HuH-7.5 (cell line): ENCODE measurements around the gene DIRAS1.
A peak's percentile ranks its signal among the peaks of the same experiment; 100 is the strongest.
"Not testable (repeated sequence)": the region's sequence is repeated elsewhere in the genome, so short reads cannot be mapped to it uniquely, and the experiment has no call there.

Experiments
- DNase-seq: peaks from one replicate; pipeline ENCODE4 v3.0.0; 2011; ENCODE audit warnings: low spot score

Gene DIRAS1

DNA sequence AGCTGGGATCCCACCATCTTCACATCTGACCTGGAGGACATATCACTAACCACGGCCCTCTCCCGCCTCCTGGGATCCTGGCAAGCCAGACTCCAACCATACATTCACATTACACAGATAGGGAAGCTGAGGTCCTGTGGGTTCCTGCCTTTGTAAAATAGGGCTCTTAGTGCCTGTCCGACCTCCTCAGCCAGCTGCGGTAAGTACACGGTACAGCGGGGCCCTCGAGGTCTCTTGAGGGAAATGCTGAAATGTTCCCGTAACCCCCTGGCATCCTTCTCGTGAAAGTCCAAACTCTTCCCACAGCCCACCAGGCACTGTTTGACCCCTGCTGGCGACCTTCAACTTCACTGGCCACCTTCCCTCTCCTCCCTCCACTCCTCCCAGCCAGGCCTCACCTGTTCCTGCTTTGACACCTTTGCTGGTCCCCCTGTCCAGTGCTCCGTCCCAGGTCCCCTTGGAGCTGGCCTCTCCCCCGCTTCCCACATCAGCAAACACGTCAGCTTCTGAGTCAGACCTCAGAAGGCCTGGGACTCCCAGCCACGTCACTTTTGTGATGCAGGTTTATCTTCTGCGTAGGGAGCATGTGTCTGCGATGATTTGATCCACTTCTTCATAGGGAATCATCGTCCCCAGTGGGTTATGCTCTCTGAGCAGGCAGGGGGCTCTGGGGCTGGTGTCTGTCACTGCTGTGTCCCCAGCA is 9.8 kb downstream of the DIRAS1 start:
- DNase-seq, result no peak

DNA sequence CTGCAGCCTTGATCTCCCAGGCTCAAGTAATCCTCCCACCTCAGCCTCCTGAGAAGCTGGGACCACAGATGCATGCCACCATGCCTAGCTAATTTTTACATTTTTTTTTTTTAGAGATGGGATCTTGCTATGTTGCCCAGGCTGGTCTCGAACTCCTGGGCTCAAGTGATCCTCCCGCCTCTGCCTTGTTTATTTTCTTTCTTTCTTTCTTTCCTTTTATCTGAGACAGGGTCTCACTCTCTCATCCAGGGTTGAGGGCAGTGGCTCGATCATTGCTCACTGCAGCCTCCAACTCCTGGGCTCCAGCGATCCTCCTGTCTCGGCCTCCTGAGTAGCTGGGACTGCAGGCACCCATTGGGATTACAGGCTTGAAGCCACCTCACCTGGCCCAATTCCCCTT is 14.9 kb downstream of the DIRAS1 start:
- no peak for DNase-seq

DNA sequence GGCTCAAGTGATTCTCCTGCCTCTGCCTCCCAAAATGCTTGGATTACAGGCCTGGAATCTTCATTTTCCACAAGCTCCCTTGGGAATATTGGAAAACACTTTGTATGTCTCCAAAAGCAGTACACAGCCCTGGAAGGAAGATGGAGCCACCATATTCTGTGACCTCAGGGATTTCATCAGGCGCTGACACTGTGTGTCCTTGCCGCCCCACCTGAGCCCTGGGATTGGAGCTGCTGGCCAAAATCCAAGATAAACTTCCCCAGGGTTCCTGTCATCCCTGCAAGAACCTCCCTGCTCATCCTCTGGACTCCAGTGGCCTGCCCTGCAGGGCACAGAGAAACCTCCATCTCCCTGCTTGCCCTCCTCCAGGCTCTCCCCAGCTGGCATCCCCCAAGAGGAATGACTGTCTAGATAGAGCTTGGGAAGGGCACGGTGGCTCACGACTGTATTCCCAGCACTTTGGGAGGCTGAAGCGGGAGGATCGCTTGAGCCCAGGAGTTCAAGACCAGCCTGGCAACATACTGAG is 17.4 kb downstream of the DIRAS1 start:
- DNase-seq, result no peak

DNA sequence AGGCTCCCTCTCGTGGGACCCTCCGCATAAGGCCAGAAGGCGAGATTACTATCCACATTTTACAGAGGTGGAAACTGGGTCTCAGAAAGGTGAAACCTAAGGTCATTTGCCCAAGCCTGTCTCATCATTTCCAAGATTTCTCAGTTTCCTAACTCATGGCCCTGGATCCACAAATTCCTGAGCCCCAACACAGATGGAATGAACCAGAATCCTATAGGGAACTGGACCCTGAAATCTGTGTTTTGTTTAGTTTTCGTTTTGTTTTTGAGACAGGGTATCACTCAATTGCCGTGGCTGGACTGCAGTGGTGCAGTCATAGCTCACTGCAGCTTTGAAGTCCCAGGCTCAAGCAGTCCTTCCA is 18.1 kb downstream of the DIRAS1 start:
- DNase-seq, result no peak

DNA sequence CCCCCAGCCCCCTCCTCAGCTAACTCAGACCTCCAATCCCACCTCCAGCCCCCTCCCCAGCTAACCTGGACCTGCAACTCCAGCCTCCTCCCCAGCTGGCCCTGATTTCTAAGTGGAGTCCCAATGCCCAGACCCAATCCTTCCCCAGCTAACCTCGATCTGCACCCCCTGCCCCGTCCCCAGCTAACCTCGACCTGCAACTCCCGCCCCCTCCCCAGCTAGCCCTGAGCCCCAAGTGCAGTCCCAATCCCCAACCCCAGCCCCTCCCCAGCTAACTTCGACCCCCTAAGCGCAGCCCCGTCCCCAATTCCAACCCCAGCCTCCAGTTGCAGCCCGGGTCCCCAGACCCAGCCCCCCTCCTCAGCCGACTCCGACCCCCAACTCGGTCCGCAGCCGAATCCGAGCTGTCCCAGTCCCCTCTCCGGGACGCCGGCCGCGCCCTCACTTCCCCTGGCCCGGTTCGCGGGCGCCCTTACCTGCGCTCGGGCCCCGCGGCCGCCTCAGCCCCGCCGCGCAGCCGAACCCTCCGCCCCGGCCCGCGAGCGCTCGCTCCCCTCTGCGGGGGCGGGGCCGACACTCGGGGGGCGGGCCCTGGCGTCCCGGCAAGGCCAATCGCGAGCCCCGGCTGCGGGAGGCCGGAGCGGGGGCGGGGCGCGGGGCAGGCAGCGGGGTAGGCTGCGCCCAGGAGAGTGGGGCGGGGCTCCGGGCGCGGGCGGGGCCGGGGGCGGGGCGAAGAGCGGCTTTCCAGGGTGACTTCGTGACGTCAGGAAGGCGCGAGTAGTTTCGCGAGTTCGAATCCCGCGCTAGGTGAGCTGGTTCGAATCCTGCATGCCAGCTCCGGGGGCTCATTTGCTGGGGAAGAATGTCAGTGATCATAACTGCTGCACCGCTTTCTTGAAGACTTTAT is 18.7 kb downstream of the DIRAS1 start, which contains the start of gene GNG7:
Gene GNG7 (minus strand): TSS at position 525 of the 907 bp plus-strand sequence. CDS start 182,006 bp downstream, outside the sequence.
- DNase-seq, result peak; percentile 99

DNA sequence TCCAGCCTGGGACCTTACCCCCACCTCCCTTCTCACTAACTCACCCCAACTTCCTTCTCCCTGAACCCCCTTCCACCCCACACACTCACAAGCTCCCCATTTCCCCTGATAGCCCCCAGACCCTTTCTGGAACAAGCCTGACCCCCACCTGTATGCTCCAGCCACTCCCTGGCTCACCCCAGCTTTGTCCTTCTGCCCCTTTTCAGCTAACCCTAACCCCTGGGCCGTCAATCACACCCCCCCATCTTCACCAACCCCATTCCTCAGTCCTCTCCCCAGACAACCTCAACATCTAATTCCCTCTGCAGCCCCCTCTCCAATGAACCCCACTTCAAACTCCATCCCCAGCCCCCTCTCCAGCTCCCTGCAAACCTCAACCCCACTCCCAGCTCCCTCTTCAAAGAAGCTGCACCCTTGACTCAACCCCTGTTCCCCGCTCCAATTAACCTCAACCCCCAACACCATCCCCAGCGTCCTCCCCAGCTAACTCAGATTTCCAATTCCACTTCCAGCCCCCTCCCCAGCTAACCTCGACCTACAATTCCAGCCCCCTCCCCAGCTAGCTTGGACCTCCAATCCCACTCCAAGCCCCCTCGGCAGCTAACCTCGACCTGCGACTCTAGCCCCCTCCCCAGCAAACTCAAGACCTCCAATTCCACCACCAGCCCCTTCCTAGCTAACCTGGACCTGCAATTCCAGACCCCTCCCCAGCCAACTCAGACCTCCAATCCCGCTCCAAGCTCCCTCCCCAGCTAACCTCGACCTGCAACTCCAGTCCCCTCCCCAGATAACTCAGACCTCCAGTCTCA is 19.6 kb downstream of the DIRAS1 start:
- DNase-seq, result no peak

DNA sequence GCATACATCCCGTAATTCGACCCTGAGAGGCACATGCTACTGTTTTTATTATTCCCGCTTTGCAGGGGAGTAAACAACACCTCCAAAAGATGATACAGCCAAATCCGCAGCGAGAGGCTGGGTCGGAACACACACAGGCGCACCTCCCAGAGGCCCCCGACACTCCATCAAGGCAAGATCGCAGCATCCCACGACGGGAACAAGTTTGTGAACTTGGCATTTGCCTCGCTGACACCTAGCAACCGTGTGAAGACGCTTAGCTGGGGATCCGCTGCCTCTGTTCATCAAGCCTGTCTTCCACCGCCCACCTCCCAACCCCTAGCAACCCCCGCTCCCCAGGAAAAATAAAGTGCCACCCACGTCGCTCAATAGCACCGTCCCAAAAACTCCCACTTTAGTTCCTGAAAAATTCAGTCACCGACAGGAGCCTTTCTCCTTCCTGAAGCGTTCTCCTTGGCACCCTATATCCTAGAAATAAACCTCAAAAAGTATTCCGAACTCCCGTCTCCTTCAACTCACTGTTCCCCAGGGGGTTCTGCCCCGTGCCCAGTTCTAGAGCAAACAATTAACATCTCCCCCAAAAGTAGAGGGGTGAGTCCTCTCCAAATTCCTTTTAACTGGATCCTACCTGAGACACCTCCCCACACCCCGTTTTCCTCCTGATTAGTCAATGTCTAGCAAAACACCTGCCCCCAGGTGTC is 20.4 kb downstream of the DIRAS1 start:
- no peak for DNase-seq

DNA sequence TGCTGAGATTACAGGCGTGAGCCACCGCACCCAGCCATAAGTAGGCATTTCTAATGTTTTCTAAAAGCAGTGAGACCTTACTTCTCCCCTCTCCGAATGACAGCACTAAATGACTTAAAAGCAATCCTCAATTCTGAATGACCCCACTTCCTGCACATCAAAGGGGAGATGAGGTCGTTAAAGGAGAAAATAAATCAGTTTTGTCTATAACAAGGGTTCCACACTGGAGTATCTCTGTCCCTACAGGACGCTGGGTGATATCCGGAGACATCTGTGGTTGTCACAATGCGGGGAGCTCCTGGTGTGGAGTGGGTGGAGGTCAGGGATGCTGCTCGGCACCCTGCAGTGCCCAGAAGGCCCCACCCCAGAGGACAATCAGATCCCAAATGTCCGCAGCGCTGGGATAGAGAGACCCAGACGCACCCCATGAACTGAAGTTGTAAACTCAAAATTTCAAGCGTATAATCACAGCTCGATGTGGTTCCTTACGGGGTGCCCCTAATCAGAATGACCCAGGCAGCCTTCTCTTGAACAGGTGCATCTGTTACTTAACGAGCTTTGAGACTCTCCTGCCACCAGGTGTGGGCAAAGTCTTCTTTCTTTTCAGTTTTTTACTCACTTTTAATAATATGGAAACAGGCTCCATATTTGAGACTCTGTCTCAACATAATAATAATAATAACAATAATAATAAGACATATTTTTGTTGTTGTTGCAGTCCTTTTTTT is 21.6 kb downstream of the DIRAS1 start:
- no peak for DNase-seq

DNA sequence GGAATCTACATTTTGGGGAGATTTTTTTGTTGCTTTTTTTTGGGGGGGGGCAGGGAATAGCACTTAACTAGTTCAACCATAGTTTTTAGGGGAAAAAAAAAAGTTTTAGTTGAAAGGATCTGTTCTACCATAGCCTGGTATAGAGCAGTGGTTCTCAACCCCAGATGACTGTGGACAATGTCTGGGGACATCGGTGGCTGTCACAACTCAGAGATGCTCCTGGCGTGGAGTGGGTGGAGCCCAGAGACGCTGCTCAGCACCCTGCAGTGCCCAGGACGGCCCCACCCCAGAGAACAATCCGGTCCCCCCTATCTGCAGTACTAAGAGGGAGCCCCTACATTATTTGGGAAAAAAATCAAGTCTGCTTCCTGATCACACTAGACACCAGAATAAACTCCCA is 27.0 kb downstream of the DIRAS1 start:
- no peak for DNase-seq

DNA sequence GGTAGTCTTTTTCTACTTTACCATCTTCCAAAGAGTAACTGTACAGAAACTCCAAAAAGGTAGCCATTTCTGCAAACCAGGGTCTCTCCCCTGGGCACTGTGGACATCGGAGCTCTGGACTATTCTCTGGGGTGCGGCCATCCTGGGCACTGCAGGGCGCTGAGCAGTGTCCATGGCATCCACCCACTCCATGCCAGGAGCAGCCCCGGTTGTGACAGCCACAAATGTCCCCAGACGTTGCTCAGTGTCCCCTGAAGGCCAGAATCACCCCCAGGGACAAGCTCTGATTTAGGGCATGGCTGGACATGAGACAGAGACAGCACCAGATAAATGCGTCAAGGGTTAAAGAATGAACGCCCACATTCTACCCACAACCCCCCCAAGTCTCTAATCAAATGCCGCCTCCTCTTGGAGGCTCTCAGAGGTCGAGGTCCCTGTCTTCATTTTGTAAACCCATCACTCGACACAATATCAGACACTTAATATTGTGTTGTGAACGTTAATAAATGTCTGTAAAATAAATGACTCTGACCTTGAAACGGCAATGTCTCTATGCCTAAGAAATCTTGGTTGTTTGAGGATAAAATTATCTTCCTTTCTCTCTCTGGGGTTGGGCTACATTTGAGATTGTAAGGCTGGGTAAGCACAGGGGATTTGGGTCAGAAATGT is 27.5 kb downstream of the DIRAS1 start:
- no peak for DNase-seq

DNA sequence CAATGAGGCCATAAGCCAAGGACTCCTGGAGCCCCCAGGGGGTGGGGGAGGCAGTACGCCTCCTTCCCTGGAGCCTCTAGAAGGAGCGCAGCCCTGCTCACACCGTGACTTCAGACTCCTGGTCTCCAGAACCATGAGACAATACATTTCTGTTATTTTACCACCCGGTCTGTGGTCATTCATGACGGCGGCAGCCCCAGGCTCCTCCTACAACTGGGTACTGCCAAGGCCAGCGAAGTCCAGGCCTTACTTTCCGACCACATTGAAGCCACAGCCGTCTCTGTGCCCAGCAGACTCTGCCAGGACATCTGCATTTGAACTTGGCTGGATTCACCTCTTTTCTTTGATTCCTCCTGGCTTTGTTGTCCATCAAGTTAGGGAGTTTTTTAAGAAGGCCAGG is 29.2 kb downstream of the DIRAS1 start:
- DNase-seq, result no peak

DNA sequence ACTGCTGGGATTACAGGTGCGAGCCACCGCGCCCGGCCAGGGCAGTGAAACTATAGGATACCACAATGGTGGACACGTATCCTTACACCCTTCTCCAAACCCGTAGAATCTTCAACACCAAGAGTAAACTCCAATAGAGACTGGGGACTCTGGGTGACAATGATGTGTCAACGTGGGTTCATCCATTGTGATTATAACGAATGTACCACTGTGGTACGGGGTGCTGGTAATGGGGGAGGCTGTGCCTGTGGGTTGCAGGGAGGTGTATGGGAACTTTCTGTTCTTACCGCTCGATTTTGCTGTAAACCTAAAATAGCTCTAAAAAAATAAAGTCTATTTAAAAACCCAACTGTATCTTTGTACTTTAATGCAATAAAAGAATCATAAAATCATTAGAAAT is 30.3 kb downstream of the DIRAS1 start:
- DNase-seq, result no peak

DNA sequence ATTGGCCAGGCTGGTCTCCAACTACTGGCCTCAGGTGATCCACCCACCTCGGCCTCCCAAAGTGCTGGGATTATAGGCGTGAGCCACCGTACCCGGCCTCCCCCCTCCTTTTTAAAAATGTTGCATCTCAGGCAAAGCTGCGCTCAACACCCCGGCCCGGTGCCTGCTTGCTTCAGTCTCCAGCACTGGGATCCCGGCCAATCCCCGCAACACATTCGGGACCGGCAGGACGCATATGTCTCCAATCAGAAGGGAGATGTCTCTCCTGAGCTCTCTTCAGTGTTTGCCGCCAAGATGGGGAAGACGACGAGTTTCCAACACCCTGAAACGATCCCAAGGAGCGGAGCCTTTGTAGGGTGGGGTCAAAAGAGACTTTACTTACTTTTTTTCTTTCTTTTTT is 34.8 kb downstream of the DIRAS1 start:
- no peak for DNase-seq

DNA sequence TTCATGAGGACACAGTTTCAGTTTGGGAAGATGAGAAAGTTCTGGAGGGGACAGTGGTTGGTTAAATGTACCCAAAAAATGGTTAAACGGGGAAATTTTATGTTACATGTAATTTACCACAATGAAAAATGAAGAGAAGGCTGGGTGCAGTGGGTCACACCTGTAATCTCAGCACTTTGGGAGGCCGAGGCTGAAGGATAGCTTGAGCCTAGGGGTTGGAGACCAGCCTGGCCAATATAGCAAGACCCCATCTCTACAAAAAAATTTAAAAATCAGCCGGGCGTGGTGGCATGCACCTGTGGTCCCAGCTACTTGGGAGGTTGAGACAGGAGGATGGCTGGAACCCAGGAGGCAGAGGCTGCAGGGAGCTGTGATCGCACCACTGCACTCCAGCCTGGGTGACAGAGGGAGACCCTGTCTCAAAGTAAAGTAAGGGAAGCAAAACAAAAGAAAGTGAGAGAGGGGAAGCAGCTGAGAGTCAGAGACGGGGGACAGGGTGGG is 35.9 kb downstream of the DIRAS1 start:
- no peak for DNase-seq

DNA sequence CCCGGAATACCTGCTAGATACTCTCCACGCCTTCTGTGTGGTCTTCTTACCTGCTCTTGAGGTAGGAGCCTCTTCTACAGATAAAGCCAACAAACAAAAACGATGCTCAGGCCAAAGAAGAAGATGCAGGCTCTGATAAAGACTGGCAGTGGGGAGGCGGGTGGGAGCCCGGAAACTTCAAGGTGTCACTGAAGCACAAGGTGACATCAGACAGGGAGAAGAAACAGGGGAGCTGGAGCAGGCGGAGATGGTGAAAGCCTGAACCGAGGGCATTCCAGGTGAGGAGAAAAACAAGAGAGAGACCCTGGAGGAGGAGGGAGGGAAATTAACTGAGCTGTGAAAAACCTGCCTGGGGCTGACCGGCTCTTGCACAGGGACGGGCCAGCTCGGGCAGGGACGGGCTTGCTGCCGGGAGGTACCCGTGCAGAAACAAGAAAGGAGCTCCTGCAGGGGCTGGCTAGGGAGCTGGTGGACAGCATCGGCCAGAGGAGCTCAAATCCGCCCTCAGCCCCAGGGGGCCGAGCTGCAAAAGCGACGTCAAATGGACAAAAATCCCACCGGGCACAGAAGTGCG is 37.7 kb downstream of the DIRAS1 start:
- DNase-seq, result no peak

DNA sequence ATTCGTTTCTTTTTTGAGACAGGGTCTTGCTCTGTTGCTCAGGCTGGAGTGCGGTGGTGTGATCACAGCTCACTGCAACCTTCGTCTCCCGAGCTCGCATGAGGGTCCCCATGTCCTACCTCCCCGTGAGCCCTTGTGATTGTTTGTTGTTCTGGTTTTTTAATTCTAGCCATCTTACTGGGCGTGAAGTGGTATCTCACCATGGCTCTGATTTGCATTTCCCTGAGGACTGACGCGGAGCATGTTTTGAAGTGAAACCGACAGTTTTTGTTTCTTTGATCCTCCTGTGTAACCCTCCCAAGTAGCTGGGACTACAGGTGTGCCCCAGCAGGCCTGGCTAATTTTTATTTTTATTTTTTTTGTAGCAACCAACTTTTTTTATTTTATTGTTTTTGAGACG is 40.4 kb downstream of the DIRAS1 start:
- DNase-seq, result no peak

DNA sequence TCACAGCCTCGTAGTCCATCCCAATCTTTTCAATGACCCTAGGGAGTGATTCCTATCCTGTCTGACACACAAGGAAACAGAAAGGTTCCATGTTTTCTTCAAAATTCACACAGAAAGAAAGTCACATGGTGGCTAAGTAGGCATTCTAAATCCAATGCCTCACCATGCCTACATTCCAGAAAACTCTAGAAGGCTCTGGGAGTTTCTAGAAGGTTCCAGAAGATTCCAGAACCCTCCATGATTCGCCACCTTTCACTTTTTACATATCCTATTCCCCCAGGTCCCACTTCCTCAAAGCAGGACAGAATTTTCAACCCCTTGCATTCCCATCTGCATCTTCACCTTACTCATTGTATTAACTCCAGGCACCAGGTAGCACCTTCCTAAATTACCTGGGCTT is 41.7 kb downstream of the DIRAS1 start:
- no peak for DNase-seq

DNA sequence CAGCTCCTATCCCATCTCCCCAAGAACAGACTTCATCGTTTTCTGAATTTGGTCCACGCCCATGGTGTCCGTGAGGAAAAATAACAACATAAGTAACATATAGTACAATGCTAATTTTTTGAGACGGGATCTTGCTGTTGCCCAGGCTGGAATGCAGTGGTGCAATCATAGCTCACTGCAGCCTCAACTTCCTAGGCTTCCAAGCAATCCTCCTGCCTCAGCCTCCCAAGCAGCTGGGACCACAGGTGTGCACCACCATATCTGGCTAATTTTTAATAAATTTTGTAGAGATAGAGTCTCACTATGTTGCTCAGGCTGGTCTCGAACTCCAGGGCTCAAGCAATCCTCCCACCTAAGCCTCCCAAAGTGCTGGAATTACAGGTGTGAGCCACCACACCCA is 42.2 kb downstream of the DIRAS1 start:
- not testable (repeated sequence) for DNase-seq

DNA sequence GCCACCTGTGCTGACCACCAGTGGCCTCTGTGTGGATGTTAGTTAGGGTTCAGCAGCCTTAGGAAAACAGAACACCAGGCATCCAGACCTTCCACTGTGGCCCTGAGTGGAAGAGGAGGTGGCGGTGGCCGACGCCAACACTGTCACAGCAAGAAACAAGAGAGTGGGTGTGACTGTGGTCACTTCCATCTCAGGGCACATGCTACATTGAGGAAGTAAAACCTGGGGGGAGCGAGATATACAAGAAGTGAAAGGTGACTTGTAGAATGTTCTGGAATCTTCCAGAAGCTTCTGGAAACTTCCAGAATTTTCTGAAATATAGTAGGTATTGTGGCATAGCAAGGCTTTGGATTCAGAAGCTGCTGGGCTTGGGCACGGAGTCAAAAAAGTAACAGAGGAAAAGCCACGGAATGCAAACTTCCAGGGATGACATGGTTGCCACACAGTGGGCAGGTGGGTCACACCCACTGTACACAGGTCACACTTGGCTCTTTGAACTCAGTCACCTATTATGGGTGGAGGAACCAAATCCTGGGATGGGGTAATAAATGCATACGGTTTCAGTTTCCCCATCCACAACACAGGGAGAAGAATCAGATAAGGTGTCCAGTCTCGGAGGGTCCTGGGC is 43.0 kb downstream of the DIRAS1 start:
- no peak for DNase-seq
